H9 (cell line): Measurements from ENCODE around the gene OSGIN1. TPM values are rescaled to one million over a fixed set of nuclear protein-coding genes. Genes with fewer than 3 reads are reported as not detected.

Experiments used
- DNase-seq: peaks from one replicate; pipeline ENCODE4 v3.0.0-alpha.2; 2017
- H2AFZ ChIP-seq: one replicate; pipeline ENCODE4 v1.6.1; 2013; ENCODE audit warnings: mild to moderate bottlenecking, low read length, control low read depth, moderate library complexity
- H2AK5ac ChIP-seq: 2 replicates; pipeline ENCODE4 v1.6.1; 2013; ENCODE audit warnings: low read length, control low read depth, mixed read lengths; ENCODE audit not compliant: insufficient read length
- H2BK120ac ChIP-seq: one replicate; pipeline ENCODE4 v1.6.1; 2013; ENCODE audit warnings: low read depth, mild to moderate bottlenecking, low read length, control low read depth, inconsistent platforms; ENCODE audit not compliant: poor library complexity, severe bottlenecking
- H2BK12ac ChIP-seq: 2 replicates; pipeline ENCODE4 v1.6.1; 2013; ENCODE audit warnings: low read length, control low read depth, mixed read lengths, low read depth; ENCODE audit not compliant: insufficient read length
- H2BK15ac ChIP-seq: 2 replicates; pipeline ENCODE4 v1.6.1; 2013; ENCODE audit warnings: low read depth, low read length, control low read depth
- H2BK20ac ChIP-seq: one replicate; pipeline ENCODE4 v1.6.1; 2013; ENCODE audit warnings: low read depth, mild to moderate bottlenecking, low read length, control low read depth, inconsistent platforms; ENCODE audit not compliant: poor library complexity, severe bottlenecking
- H2BK5ac ChIP-seq: 2 replicates; pipeline ENCODE4 v1.6.1; 2013; ENCODE audit warnings: low read length, control low read depth, mixed read lengths; ENCODE audit not compliant: insufficient read length
- H3K14ac ChIP-seq: 2 replicates; pipeline ENCODE4 v1.6.1; 2013; ENCODE audit warnings: low read length, control low read depth; ENCODE audit not compliant: insufficient read depth
- H3K18ac ChIP-seq: 2 replicates; pipeline ENCODE4 v1.6.1; 2013; ENCODE audit warnings: low read depth, mild to moderate bottlenecking, mixed read lengths, low read length, control low read depth; ENCODE audit not compliant: insufficient read length
- H3K23ac ChIP-seq: 2 replicates; pipeline ENCODE4 v1.6.1; 2013; ENCODE audit warnings: low read length, control low read depth, mixed read lengths, low read depth; ENCODE audit not compliant: insufficient read length
- H3K23me2 ChIP-seq: 2 replicates; pipeline ENCODE4 v1.6.1; 2013; ENCODE audit warnings: low read depth, mild to moderate bottlenecking, mixed read lengths, low read length, control low read depth; ENCODE audit not compliant: insufficient read length, poor library complexity, severe bottlenecking
- H3K27ac ChIP-seq: 2 replicates; pipeline ENCODE4 v1.5.1; 2013; ENCODE audit warnings: low read length, control low read depth, mixed read lengths, low read depth; ENCODE audit not compliant: insufficient read length
- H3K27me3 ChIP-seq: 2 replicates; pipeline ENCODE4 v1.6.1; 2013; ENCODE audit warnings: low read length, control low read depth, inconsistent platforms; ENCODE audit not compliant: insufficient read depth
- H3K4ac ChIP-seq: 2 replicates; pipeline ENCODE4 v1.6.1; 2013; ENCODE audit warnings: low read depth, mild to moderate bottlenecking, control low read depth, inconsistent platforms, low read length, moderate library complexity
- H3K4me1 ChIP-seq: 2 replicates; pipeline ENCODE4 v1.6.1; 2013; ENCODE audit warnings: low read length, control low read depth, inconsistent platforms; ENCODE audit not compliant: insufficient read depth
- H3K4me2 ChIP-seq: 2 replicates; pipeline ENCODE4 v1.6.1; 2013; ENCODE audit warnings: low read length, control low read depth, mixed read lengths; ENCODE audit not compliant: insufficient read length, insufficient read depth
- H3K56ac ChIP-seq: 2 replicates; pipeline ENCODE4 v1.6.1; 2013; ENCODE audit warnings: low read depth, mild to moderate bottlenecking, mixed read lengths, low read length, control low read depth; ENCODE audit not compliant: insufficient read length
- H3K79me1 ChIP-seq: 2 replicates; pipeline ENCODE4 v1.6.1; 2013; ENCODE audit warnings: low read depth, mild to moderate bottlenecking, moderate library complexity, low read length, control low read depth, inconsistent platforms; ENCODE audit not compliant: insufficient read depth, poor library complexity, severe bottlenecking
- H3K79me2 ChIP-seq: 2 replicates; pipeline ENCODE4 v1.6.1; 2013; ENCODE audit warnings: low read length, control low read depth, inconsistent platforms; ENCODE audit not compliant: insufficient read depth
- H3K9ac ChIP-seq: 2 replicates; pipeline ENCODE4 v1.6.1; 2013; ENCODE audit warnings: low read length, control low read depth, mixed read lengths; ENCODE audit not compliant: insufficient read length; ENCODE audit errors: extremely low read depth
- H3K9me3 ChIP-seq: one replicate; pipeline ENCODE4 v1.6.1; 2013; ENCODE audit warnings: low read depth, low read length, inconsistent platforms; ENCODE audit not compliant: control insufficient read depth
- H3T11ph ChIP-seq: one replicate; pipeline ENCODE4 v1.6.1; 2013; ENCODE audit warnings: mild to moderate bottlenecking, low read length, control low read depth, inconsistent platforms
- H4K20me1 ChIP-seq: one replicate; pipeline ENCODE4 v1.6.1; 2013; ENCODE audit not compliant: control insufficient read depth, insufficient read length, insufficient read depth
- H4K5ac ChIP-seq: 2 replicates; pipeline ENCODE4 v1.6.1; 2013; ENCODE audit warnings: low read depth, mild to moderate bottlenecking, mixed read lengths, low read length, control low read depth; ENCODE audit not compliant: insufficient read length
- H4K8ac ChIP-seq: replicated peaks from 2 replicates; pipeline ENCODE4 v1.6.1; 2013; ENCODE audit warnings: low read length, control low read depth, mixed read lengths, low read depth; ENCODE audit not compliant: insufficient read length
- H4K91ac ChIP-seq: 2 replicates; pipeline ENCODE4 v1.6.1; 2013; ENCODE audit warnings: low read depth, mild to moderate bottlenecking, moderate library complexity, mixed read lengths, low read length, control low read depth; ENCODE audit not compliant: insufficient read length
- H3K27ac Mint-ChIP-seq, 3 experiments: 2 replicates in 2 of 3; 3 replicates in 1 of 3; pipeline ENCODE4 v1.8.0; 2020 to 2021; ENCODE audit warnings: mixed read lengths in 3 of 3, mild to moderate bottlenecking in 1 of 3, moderate library complexity in 1 of 3
- H3K27me3 Mint-ChIP-seq: 2 replicates; pipeline ENCODE4 v1.8.0; 2021; ENCODE audit warnings: low read depth, mild to moderate bottlenecking, moderate library complexity, mixed read lengths
- H3K36me3 Mint-ChIP-seq, 3 experiments: 2 replicates in 2 of 3; 3 replicates in 1 of 3; pipeline ENCODE4 v1.8.0; 2020 to 2021; ENCODE audit warnings: low read depth in 3 of 3, mixed read lengths in 3 of 3; ENCODE audit not compliant: insufficient read depth in 1 of 3
- H3K4me1 Mint-ChIP-seq, 2 experiments: 2 replicates each; pipeline ENCODE4 v1.8.0; 2020; ENCODE audit warnings: mixed read lengths in 2 of 2
- H3K4me3 Mint-ChIP-seq, 2 experiments: 2 replicates in 1 of 2; 3 replicates in 1 of 2; pipeline ENCODE4 v1.8.0; 2020 to 2021; ENCODE audit warnings: mild to moderate bottlenecking in 2 of 2, mixed read lengths in 2 of 2, moderate library complexity in 1 of 2
- H3K9me3 Mint-ChIP-seq, 2 experiments: 2 replicates in 1 of 2; 3 replicates in 1 of 2; pipeline ENCODE4 v1.8.0; 2020; ENCODE audit warnings: mild to moderate bottlenecking in 2 of 2, mixed read lengths in 2 of 2, moderate library complexity in 1 of 2
- WGBS: extraction: QIAGEN DNeasy Blood & Tissue Kit; methylation state at CpG from one replicate; pipeline ENCODE4 v1.1.7; 2013; ENCODE audit warnings: missing lambda C conversion rate, low lambda C conversion rate, mixed read lengths; ENCODE audit not compliant: insufficient read length; ENCODE audit errors: extremely low coverage; 5-methylcytosine and 5-hydroxymethylcytosine counted together
- total RNA-seq: library from RNA; stranded (reverse); gene quantifications from 2 replicates; pipeline ENCODE4 v1.2.1, GENCODE V29; 2021
- TF ChIP-seq, protein P1 (sequence below): fragments of 200-600 bp; sonication (generic); conservative IDR thresholded peaks from 3 replicates; pipeline ENCODE4 v1.8.0; 2021; ENCODE audit warnings: antibody characterized with exemption, mild to moderate bottlenecking

OSGIN1 gene
- total RNA-seq, 1 experiment from 2014 or later = 0.63 TPM

GRCh38 chr16:83968891-83969649 lies 16.0 kb downstream of the OSGIN1 start:
- Histone ChIP-seq H2AFZ (no peak overlapping the region), H3T11ph (no peak overlapping the region), H2BK12ac (no peak overlapping the region), H2AK5ac (no peak overlapping the region), H3K18ac (no peak overlapping the region), H3K79me2 (no peaks in the 10 kb centered on the region), H2BK120ac (no peak overlapping the region), H3K23ac (no peak overlapping the region), H2BK5ac (no peak overlapping the region), H4K5ac (no peak overlapping the region), H4K20me1 (peaks cover 3% of the 10 kb centered on the region), H4K8ac (no peak overlapping the region), H3K4ac (no peak overlapping the region), H4K91ac (no peak overlapping the region), H2BK20ac (no peak overlapping the region), H3K14ac (no peak overlapping the region), H3K4me2 (peak overlapping the region; percentile 68), H3K27me3 (peaks cover 2% of the 10 kb centered on the region; the same call in 1 of the 2 replicates), H3K9me3 (no peaks in the 10 kb centered on the region), H3K9ac (no peak overlapping the region), H3K4me1 (no peaks in the 10 kb centered on the region), H3K27ac (no peak overlapping the region), H3K79me1 (no peaks in the 10 kb centered on the region), H3K56ac (no peak overlapping the region), H2BK15ac (no peak overlapping the region), H3K23me2 (peaks cover 6% of the 10 kb centered on the region)
- TF ChIP-seq, protein P1, sequence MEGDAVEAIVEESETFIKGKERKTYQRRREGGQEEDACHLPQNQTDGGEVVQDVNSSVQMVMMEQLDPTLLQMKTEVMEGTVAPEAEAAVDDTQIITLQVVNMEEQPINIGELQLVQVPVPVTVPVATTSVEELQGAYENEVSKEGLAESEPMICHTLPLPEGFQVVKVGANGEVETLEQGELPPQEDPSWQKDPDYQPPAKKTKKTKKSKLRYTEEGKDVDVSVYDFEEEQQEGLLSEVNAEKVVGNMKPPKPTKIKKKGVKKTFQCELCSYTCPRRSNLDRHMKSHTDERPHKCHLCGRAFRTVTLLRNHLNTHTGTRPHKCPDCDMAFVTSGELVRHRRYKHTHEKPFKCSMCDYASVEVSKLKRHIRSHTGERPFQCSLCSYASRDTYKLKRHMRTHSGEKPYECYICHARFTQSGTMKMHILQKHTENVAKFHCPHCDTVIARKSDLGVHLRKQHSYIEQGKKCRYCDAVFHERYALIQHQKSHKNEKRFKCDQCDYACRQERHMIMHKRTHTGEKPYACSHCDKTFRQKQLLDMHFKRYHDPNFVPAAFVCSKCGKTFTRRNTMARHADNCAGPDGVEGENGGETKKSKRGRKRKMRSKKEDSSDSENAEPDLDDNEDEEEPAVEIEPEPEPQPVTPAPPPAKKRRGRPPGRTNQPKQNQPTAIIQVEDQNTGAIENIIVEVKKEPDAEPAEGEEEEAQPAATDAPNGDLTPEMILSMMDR = no peak
- H3K27me3 Mint-ChIP-seq = peaks cover 14% of the 10 kb centered on the region
- peaks cover 10 to 44% of the 10 kb centered on the region in 2 experiments for H3K4me1 Mint-ChIP-seq
- no peak for DNase-seq
- no peak overlapping the region for H3K27ac Mint-ChIP-seq
- no CpG with 5 or more reads among the region's 45 CpGs for WGBS
- H3K36me3 Mint-ChIP-seq = no peaks in the 10 kb centered on the region
- H3K4me3 Mint-ChIP-seq = peak overlapping the region; percentile 74 to 90
- H3K9me3 Mint-ChIP-seq = no peaks in the 10 kb centered on the region; a peak in 1 of 5 replicates
